Measurements from ENCODE around the gene LCOR. TPM values are rescaled to one million over a fixed set of nuclear protein-coding genes. Genes with fewer than 3 reads are reported as not detected.

LCOR gene
- total RNA-seq, 1 donor from 2014 or later = 39.5 TPM

DNA sequence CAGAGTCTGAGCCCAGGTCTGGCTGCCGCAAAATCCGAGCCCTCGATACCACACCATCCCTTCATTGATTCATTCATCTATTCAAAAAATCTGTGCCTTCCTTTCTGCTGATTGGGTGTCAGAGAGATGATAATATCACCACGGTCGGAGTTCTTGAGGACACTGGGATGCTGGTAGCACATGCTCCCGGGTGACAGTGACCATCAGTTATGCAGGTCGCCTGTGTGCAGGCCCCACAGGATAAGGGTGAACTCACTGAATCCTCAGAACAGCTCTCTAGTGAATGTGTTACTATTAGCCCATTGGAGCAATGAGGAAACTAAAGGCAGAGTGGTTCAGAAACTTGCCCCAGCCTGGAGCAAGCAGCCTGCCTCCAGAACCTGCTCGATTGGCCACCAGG is 208.6 kb downstream of the LCOR start:
- ATAC-seq (no peak), DNase-seq (no peak)
- Histone ChIP-seq H3K4me3 (no peak overlapping the region), H3K36me3 (no peaks in the 10 kb centered on the region), H3K27ac (no peak overlapping the region), H3K9me3 (no peaks in the 10 kb centered on the region), H3K4me1 (peaks cover 11% of the 10 kb centered on the region), H3K27me3 (no peaks in the 10 kb centered on the region)
- intact Hi-C loops (cut with DNase I) = no loop called here
- TF ChIP-seq, protein P1, sequence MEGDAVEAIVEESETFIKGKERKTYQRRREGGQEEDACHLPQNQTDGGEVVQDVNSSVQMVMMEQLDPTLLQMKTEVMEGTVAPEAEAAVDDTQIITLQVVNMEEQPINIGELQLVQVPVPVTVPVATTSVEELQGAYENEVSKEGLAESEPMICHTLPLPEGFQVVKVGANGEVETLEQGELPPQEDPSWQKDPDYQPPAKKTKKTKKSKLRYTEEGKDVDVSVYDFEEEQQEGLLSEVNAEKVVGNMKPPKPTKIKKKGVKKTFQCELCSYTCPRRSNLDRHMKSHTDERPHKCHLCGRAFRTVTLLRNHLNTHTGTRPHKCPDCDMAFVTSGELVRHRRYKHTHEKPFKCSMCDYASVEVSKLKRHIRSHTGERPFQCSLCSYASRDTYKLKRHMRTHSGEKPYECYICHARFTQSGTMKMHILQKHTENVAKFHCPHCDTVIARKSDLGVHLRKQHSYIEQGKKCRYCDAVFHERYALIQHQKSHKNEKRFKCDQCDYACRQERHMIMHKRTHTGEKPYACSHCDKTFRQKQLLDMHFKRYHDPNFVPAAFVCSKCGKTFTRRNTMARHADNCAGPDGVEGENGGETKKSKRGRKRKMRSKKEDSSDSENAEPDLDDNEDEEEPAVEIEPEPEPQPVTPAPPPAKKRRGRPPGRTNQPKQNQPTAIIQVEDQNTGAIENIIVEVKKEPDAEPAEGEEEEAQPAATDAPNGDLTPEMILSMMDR (IDR thresholded peaks at IDR 0.05) = no peak

GRCh38 chr10:97042081-97042480 is 210.0 kb downstream of the LCOR start:
- TF ChIP-seq, protein P1 (IDR thresholded peaks at IDR 0.05) = no peak
- H3K9me3 ChIP-seq = no peaks in the 10 kb centered on the region
- intact Hi-C loops (cut with DNase I) = no loop called here
- ATAC-seq (no peak), DNase-seq (no peak)
- no peak overlapping the region for H3K4me3 ChIP-seq
- no peaks in the 10 kb centered on the region for H3K36me3 ChIP-seq
- H3K27me3 ChIP-seq = no peaks in the 10 kb centered on the region
- no peak overlapping the region for H3K27ac ChIP-seq
- H3K4me1 ChIP-seq = peaks cover 11% of the 10 kb centered on the region

GRCh38 chr10:97042716-97043562 is 210.8 kb downstream of the LCOR start:
- Histone ChIP-seq H3K27me3 (no peaks in the 10 kb centered on the region), H3K4me1 (peaks cover 3% of the 10 kb centered on the region), H3K4me3 (no peak overlapping the region), H3K27ac (no peak overlapping the region), H3K9me3 (no peaks in the 10 kb centered on the region), H3K36me3 (no peaks in the 10 kb centered on the region)
- no peak for ATAC-seq
- intact Hi-C loops (cut with DNase I) = no loop called here
- TF ChIP-seq, protein P1 (IDR thresholded peaks at IDR 0.05) = no peak
- no peak for DNase-seq

GRCh38 chr10:97043563-97043855 is 211.4 kb downstream of the LCOR start:
- Histone ChIP-seq H3K4me3 (no peak overlapping the region), H3K4me1 (no peaks in the 10 kb centered on the region), H3K36me3 (no peaks in the 10 kb centered on the region), H3K27ac (no peak overlapping the region), H3K9me3 (no peaks in the 10 kb centered on the region), H3K27me3 (no peaks in the 10 kb centered on the region)
- intact Hi-C loops (cut with DNase I) = no loop called here
- TF ChIP-seq, protein P1 (IDR thresholded peaks at IDR 0.05) = no peak
- ATAC-seq = no peak
- no peak for DNase-seq

Small RNAs within 50 kb of the gene (microRNA-seq; reads per million reads assigned to microRNA genes)
- gene MIR607 (ENCODE audit: borderline microRNAs expressed) = not detected

Other genes starting within 250 kb of the LCOR start
- gene TM9SF3, start 245.3 kb upstream of the LCOR start, total RNA-seq = 123 TPM
- 65.2 TPM for gene PIK3AP1, start 111.8 kb upstream of the LCOR start, total RNA-seq

Measured in upper lobe of right lung (tissue), 1 donor.